Progenitor cell of endocrine pancreas (in vitro differentiated cells): ENCODE data around the gene PRKCE. TPM values are rescaled to one million over a fixed set of nuclear protein-coding genes. Genes with fewer than 3 reads are reported as not detected.

Experiments used
- DNase-seq: peaks from one replicate; pipeline ENCODE4 v3.0.0; 2021; ENCODE audit warnings: low spot score; ENCODE audit not compliant: unreplicated experiment
- H3K27ac Mint-ChIP-seq: 2 replicates; pipeline ENCODE4 v1.8.0; 2021; ENCODE audit warnings: mild to moderate bottlenecking, moderate library complexity, mixed read lengths
- H3K27me3 Mint-ChIP-seq: 2 replicates; pipeline ENCODE4 v1.8.0; 2021; ENCODE audit warnings: mixed read lengths
- H3K36me3 Mint-ChIP-seq: 2 replicates; pipeline ENCODE4 v1.8.0; 2022; ENCODE audit warnings: mixed read lengths; ENCODE audit not compliant: insufficient read depth
- H3K4me1 Mint-ChIP-seq: 2 replicates; pipeline ENCODE4 v1.8.0; 2021; ENCODE audit warnings: low read depth, mixed read lengths
- H3K4me3 Mint-ChIP-seq: 2 replicates; pipeline ENCODE4 v1.8.0; 2021; ENCODE audit warnings: low read depth, mild to moderate bottlenecking, moderate library complexity, mixed read lengths
- H3K9me3 Mint-ChIP-seq: 2 replicates; pipeline ENCODE4 v1.8.0; 2021; ENCODE audit warnings: low read depth, mixed read lengths
- total RNA-seq: library from RNA; stranded (reverse); gene quantifications from 2 replicates; pipeline ENCODE4 v1.2.1, GENCODE V29; 2021
- TF ChIP-seq, protein P1 (sequence below): fragments of 200-600 bp; sonication (generic); IDR thresholded peaks from one replicate; pipeline ENCODE4 v1.5.0; 2021; ENCODE audit warnings: antibody characterized with exemption, mild to moderate bottlenecking; ENCODE audit not compliant: unreplicated experiment

PRKCE gene
- total RNA-seq, 1 donor from 2014 or later = 4.2 TPM

DNA sequence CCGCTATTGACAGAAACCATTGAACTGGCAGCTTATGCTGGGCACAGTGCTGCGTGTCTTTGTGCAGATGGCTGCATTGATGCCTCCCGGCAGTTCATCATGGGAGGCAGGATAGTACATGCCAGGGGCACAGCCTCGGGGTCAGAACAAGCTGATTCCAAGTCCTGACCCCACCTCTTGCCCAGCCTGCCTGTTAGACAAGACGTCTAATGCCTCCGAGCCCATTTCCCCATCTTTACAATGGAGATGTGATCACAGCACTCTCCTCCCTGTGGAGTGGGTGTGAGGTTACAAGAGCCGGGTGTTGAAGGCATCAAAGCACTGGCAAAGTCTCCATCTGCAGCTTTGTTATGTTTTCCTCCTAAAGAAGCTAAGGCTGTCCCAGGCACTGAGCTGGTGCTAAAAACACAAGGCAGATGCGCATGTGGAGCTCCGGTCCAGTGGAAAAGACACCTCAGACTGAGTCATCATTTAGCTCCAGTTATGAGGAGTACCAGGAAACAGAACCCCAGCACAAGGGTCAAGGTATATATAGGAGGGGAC is 520.0 kb downstream of the PRKCE start:
- Mint-ChIP-seq H3K27ac (no peak overlapping the region), H3K4me1 (peaks cover 2% of the 10 kb centered on the region), H3K9me3 (no peaks in the 10 kb centered on the region), H3K36me3 (no peaks in the 10 kb centered on the region), H3K4me3 (no peak overlapping the region), H3K27me3 (peaks cover 18% of the 10 kb centered on the region)
- DNase-seq = no peak
- TF ChIP-seq, protein P1, sequence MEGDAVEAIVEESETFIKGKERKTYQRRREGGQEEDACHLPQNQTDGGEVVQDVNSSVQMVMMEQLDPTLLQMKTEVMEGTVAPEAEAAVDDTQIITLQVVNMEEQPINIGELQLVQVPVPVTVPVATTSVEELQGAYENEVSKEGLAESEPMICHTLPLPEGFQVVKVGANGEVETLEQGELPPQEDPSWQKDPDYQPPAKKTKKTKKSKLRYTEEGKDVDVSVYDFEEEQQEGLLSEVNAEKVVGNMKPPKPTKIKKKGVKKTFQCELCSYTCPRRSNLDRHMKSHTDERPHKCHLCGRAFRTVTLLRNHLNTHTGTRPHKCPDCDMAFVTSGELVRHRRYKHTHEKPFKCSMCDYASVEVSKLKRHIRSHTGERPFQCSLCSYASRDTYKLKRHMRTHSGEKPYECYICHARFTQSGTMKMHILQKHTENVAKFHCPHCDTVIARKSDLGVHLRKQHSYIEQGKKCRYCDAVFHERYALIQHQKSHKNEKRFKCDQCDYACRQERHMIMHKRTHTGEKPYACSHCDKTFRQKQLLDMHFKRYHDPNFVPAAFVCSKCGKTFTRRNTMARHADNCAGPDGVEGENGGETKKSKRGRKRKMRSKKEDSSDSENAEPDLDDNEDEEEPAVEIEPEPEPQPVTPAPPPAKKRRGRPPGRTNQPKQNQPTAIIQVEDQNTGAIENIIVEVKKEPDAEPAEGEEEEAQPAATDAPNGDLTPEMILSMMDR = no peak

GRCh38 chr2:46171996-46172546 is 520.6 kb downstream of the PRKCE start:
- Mint-ChIP-seq H3K27ac (no peak overlapping the region), H3K9me3 (no peaks in the 10 kb centered on the region), H3K4me3 (no peak overlapping the region), H3K36me3 (no peaks in the 10 kb centered on the region), H3K27me3 (peaks cover 18% of the 10 kb centered on the region), H3K4me1 (peaks cover 2% of the 10 kb centered on the region)
- TF ChIP-seq, protein P1 = no peak
- no peak for DNase-seq

- Mint-ChIP-seq H3K27me3 (peaks cover 18% of the 10 kb centered on the region), H3K9me3 (no peaks in the 10 kb centered on the region), H3K4me1 (peaks cover 2% of the 10 kb centered on the region), H3K4me3 (no peak overlapping the region), H3K36me3 (no peaks in the 10 kb centered on the region), H3K27ac (no peak overlapping the region)
- TF ChIP-seq, protein P1 = no peak
- no peak for DNase-seq
Measured at GRCh38 chr2:46173030-46173429, 521.6 kb downstream of the PRKCE start.

GRCh38 chr2:46173636-46174250 is 522.3 kb downstream of the PRKCE start:
- H3K27me3 Mint-ChIP-seq = peaks cover 14% of the 10 kb centered on the region
- H3K27ac Mint-ChIP-seq = no peak overlapping the region
- TF ChIP-seq, protein P1 = no peak
- DNase-seq = no peak
- peaks cover 2% of the 10 kb centered on the region for H3K4me1 Mint-ChIP-seq
- no peaks in the 10 kb centered on the region for H3K9me3 Mint-ChIP-seq
- no peaks in the 10 kb centered on the region for H3K36me3 Mint-ChIP-seq
- no peak overlapping the region for H3K4me3 Mint-ChIP-seq

GRCh38 chr2:46174345-46175170 is 523.1 kb downstream of the PRKCE start:
- no peaks in the 10 kb centered on the region for H3K36me3 Mint-ChIP-seq
- no peak overlapping the region for H3K4me3 Mint-ChIP-seq
- no peak for DNase-seq
- no peaks in the 10 kb centered on the region for H3K9me3 Mint-ChIP-seq
- TF ChIP-seq, protein P1 = no peak
- no peak overlapping the region for H3K27ac Mint-ChIP-seq
- H3K4me1 Mint-ChIP-seq = peaks cover 4% of the 10 kb centered on the region
- H3K27me3 Mint-ChIP-seq = peaks cover 14% of the 10 kb centered on the region
